Measurements from ENCODE around the gene UVSSA. TPM values are rescaled to one million over a fixed set of nuclear protein-coding genes. Genes with fewer than 3 reads are reported as not detected.

Gene UVSSA
- total and polyA plus RNA-seq, 9 of the 15 experiments (the other 6 are each of a cell fraction or from before 2014, with no cell fraction given), result 0.21 to 14.6 (median 3.3) TPM

DNA sequence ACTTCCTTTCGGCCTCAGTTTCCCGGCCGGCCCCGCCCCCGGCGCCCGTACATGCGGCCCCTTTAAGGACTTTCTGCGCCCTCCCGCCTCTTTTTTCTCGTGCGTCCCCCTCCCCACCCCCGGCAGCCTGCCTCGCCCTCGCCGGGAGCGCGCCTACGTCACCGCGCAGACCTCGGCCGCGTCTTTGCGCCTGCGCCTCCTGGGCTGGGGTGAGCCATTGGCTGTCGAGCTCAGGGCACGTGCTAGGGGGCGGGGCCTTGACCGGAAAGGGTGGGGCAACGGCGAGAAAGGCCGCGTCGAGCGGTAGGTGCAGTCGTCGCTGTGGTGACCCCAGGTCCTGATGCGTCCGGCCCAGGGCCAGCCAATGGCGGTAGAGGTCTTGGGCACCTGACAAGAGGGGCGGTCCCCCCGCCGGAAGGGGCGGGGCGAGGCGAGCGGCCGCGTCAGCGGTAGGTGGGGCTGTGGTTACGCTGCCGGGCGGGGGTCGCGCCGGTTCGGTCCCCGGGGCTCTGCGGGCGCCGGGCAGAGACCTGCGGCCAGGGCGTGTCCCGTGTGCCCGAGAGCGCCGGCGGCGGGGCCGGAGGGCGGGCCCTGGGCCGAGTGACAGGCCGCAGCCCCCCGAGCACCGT lies at the start of gene UVSSA (continued):
- TF ChIP-seq, protein P1, sequence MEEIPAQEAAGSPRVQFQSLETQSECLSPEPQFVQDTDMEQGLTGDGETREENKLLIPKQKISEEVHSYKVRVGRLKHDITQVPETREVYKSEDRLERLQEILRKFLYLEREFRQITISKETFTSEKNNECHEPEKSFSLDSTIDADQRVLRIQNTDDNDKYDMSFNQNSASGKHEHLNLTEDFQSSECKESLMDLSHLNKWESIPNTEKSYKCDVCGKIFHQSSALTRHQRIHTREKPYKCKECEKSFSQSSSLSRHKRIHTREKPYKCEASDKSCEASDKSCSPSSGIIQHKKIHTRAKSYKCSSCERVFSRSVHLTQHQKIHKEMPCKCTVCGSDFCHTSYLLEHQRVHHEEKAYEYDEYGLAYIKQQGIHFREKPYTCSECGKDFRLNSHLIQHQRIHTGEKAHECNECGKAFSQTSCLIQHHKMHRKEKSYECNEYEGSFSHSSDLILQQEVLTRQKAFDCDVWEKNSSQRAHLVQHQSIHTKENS (CRISPR knock-in tag; IDR thresholded peaks at IDR 0.05), result no peak
- TF ChIP-seq ZNF785 (CRISPR knock-in tag; IDR thresholded peaks at IDR 0.05) (no peak), PHTF2 (CRISPR knock-in tag; IDR thresholded peaks at IDR 0.05) (no peak), ELF2 (CRISPR knock-in tag; IDR thresholded peaks at IDR 0.05) (peak; percentile 37; the same call in 1 of the 2 replicates), BRD9 (IDR thresholded peaks at IDR 0.05; ENCODE audit: low read depth, partially characterized antibody) (no peak), SMAD3 (CRISPR knock-in tag; conservative IDR thresholded peaks at IDR 0.05) (no peak), KDM2B (CRISPR knock-in tag; IDR thresholded peaks at IDR 0.05) (no peak), TRIM28 (IDR thresholded peaks at IDR 0.05) (no peak), C11orf30 (IDR thresholded peaks at IDR 0.05; ENCODE audit: low read depth) (peak; percentile 56; the same call in 1 of the 2 replicates), KLF13 (tag; IDR thresholded peaks at IDR 0.05; ENCODE audit: borderline replicate concordance, low read depth) (no peak; the same call in 1 of the 2 replicates), FOXJ3 (CRISPR knock-in tag; IDR thresholded peaks at IDR 0.05) (no peak), RNF2 (IDR thresholded peaks at IDR 0.05) (no peak), KLF1 (tag; IDR thresholded peaks at IDR 0.05) (peak; percentile 85; the same call in 1 of the 2 replicates), SIRT6 (IDR thresholded peaks at IDR 0.05; ENCODE audit: low read depth, low read length) (no peak), ZNF644 (tag; IDR thresholded peaks at IDR 0.05; ENCODE audit: low read depth) (no peak), HDAC3 (IDR thresholded peaks at IDR 0.05; ENCODE audit: borderline replicate concordance, partially characterized antibody) (no peak), HNRNPL (IDR thresholded peaks at IDR 0.05; ENCODE audit: low read depth, low read length) (no peak), NFYB (IDR thresholded peaks at IDR 0.05; ENCODE audit: extremely low read depth, insufficient read length) (peak; percentile 50), ZNF518B (CRISPR knock-in tag; IDR thresholded peaks at IDR 0.05) (no peak), JUN (IDR thresholded peaks at IDR 0.05; ENCODE audit: borderline replicate concordance, low read depth, low read length) (peak; percentile 52; the same call in 1 of the 2 replicates), JUN (CRISPR knock-in tag; IDR thresholded peaks at IDR 0.05; ENCODE audit: borderline replicate concordance) (peak; percentile 66; the same call in 1 of the 2 replicates)
- TF ChIP-seq, protein P2, sequence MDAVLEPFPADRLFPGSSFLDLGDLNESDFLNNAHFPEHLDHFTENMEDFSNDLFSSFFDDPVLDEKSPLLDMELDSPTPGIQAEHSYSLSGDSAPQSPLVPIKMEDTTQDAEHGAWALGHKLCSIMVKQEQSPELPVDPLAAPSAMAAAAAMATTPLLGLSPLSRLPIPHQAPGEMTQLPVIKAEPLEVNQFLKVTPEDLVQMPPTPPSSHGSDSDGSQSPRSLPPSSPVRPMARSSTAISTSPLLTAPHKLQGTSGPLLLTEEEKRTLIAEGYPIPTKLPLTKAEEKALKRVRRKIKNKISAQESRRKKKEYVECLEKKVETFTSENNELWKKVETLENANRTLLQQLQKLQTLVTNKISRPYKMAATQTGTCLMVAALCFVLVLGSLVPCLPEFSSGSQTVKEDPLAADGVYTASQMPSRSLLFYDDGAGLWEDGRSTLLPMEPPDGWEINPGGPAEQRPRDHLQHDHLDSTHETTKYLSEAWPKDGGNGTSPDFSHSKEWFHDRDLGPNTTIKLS (IDR thresholded peaks at IDR 0.05; ENCODE audit: borderline replicate concordance, low read depth), result peak; percentile 86; the same call in 1 of the 2 replicates

Measured in K562 (cell line).